GM23338 (cell line): ENCODE data around the gene ZNF91. TPM values are rescaled to one million over a fixed set of nuclear protein-coding genes. Genes with fewer than 3 reads are reported as not detected.

ENCODE experiments used
- ATAC-seq: fragments of 200-7000 bp; cut with Tn5 transposase; 3 replicates; pipeline ENCODE4 v1.9.1; 2020
- DNase-seq: peaks from one replicate; pipeline ENCODE4 v3.0.0-alpha.2; 2015; ENCODE audit warnings: low spot score
- H2AFZ ChIP-seq: fragments of 200-600 bp; sonication (generic); 2 replicates; pipeline ENCODE4 v1.8.0; 2016; ENCODE audit warnings: antibody characterized with exemption, mild to moderate bottlenecking, moderate library complexity
- H3F3A ChIP-seq: fragments of 200-600 bp; sonication (generic); replicated peaks from 2 replicates; pipeline ENCODE4 v1.8.0; 2017; ENCODE audit warnings: antibody characterized with exemption, mixed run types, low read depth
- H3K27ac ChIP-seq: fragments of 200-600 bp; sonication (generic); 2 replicates; pipeline ENCODE4 v1.6.1; 2016; ENCODE audit warnings: low read depth
- H3K27me3 ChIP-seq: fragments of 200-600 bp; sonication (generic); 2 replicates; pipeline ENCODE4 v1.8.0; 2016; ENCODE audit warnings: mild to moderate bottlenecking, mixed run types, moderate library complexity; ENCODE audit not compliant: insufficient read depth
- H3K36me3 ChIP-seq: fragments of 200-600 bp; sonication (generic); 2 replicates; pipeline ENCODE4 v1.8.0; 2016; ENCODE audit warnings: mild to moderate bottlenecking; ENCODE audit not compliant: insufficient read depth
- H3K4me1 ChIP-seq: fragments of 200-600 bp; sonication (generic); 2 replicates; pipeline ENCODE4 v1.8.0; 2016; ENCODE audit warnings: mild to moderate bottlenecking, moderate library complexity; ENCODE audit not compliant: insufficient read depth
- H3K4me2 ChIP-seq: fragments of 200-600 bp; sonication (generic); 2 replicates; pipeline ENCODE4 v1.7.1; 2017; ENCODE audit warnings: mixed run types
- H3K4me3 ChIP-seq: fragments of 200-600 bp; sonication (generic); 2 replicates; pipeline ENCODE4 v1.6.1; 2016; ENCODE audit warnings: mixed run types
- H3K79me2 ChIP-seq: fragments of 200-600 bp; sonication (generic); replicated peaks from 2 replicates; pipeline ENCODE4 v1.8.0; 2017; ENCODE audit warnings: mild to moderate bottlenecking; ENCODE audit not compliant: insufficient read depth
- H3K9me2 ChIP-seq: fragments of 200-600 bp; sonication (generic); 2 replicates; pipeline ENCODE4 v1.8.0; 2017; ENCODE audit not compliant: insufficient read depth
- H4K20me1 ChIP-seq: fragments of 200-600 bp; sonication (generic); replicated peaks from 2 replicates; pipeline ENCODE4 v1.8.0; 2017; ENCODE audit warnings: mild to moderate bottlenecking; ENCODE audit not compliant: insufficient read depth
- H3K27ac Mint-ChIP-seq: 2 replicates; pipeline ENCODE4 v1.8.0; 2020; ENCODE audit warnings: inconsistent platforms, mild to moderate bottlenecking, moderate library complexity, mixed read lengths
- H3K27me3 Mint-ChIP-seq: 3 replicates; pipeline ENCODE4 v1.8.0; 2022; ENCODE audit warnings: low read depth, mild to moderate bottlenecking, moderate library complexity, mixed read lengths, inconsistent platforms; ENCODE audit not compliant: insufficient read depth, poor library complexity
- H3K36me3 Mint-ChIP-seq: 3 replicates; pipeline ENCODE4 v1.8.0; 2021; ENCODE audit warnings: low read depth, mild to moderate bottlenecking, inconsistent platforms, moderate library complexity, mixed read lengths
- H3K4me1 Mint-ChIP-seq: 3 replicates; pipeline ENCODE4 v1.8.0; 2020; ENCODE audit warnings: mild to moderate bottlenecking, inconsistent platforms, mixed read lengths
- H3K4me3 Mint-ChIP-seq: 3 replicates; pipeline ENCODE4 v1.8.0; 2021; ENCODE audit warnings: moderate library complexity, mild to moderate bottlenecking, inconsistent platforms, mixed read lengths
- H3K9me3 Mint-ChIP-seq: 3 replicates; pipeline ENCODE4 v1.8.0; 2020; ENCODE audit warnings: moderate library complexity, mild to moderate bottlenecking, inconsistent platforms, mixed read lengths
- NANOG ChIP-seq: IDR thresholded peaks from 2 replicates; pipeline ENCODE4 v1.6.1; 2016; ENCODE audit warnings: antibody characterized with exemption, borderline replicate concordance
- ZNF114 ChIP-seq: fragments of 250-450 bp; sonication (Bioruptor Pico); IDR thresholded peaks from 2 replicates; pipeline ENCODE4 v1.5.0; 2020; ENCODE audit warnings: mild to moderate bottlenecking, moderate library complexity
- ZNF331 ChIP-seq: fragments of 250-450 bp; sonication (Bioruptor Pico); IDR thresholded peaks from 2 replicates; pipeline ENCODE4 v1.5.0; 2020; ENCODE audit warnings: low read depth, mild to moderate bottlenecking, moderate library complexity
- polyA plus RNA-seq: library from polyadenylated mRNA; unstranded; fragments of >200 nt; fragmentation: Nextera tagmentation; extraction: Ambion mirVana; gene quantifications from 2 replicates; pipeline ENCODE4 v1.2.1, GENCODE V29; 2016
- total RNA-seq: library from RNA; depleted of rRNA; stranded (reverse); fragments of >200 nt; shearing (Covaris generic); gene quantifications from 2 replicates; pipeline ENCODE4 v1.2.3, GENCODE V29; 2014
- TF ChIP-seq, protein P1 (sequence below): IDR thresholded peaks from one replicate; pipeline ENCODE4 v1.6.1; 2018; ENCODE audit warnings: antibody characterized with exemption; ENCODE audit not compliant: unreplicated experiment
- TF ChIP-seq, protein P2 (sequence below): fragments of 250-450 bp; sonication (Bioruptor Pico); IDR thresholded peaks from 2 replicates; pipeline ENCODE4 v1.5.0; 2020; ENCODE audit warnings: mild to moderate bottlenecking, moderate library complexity

Gene ZNF91
- total and polyA plus RNA-seq, 2 experiments from 2014 or later = 23.5 to 51.6 TPM

DNA sequence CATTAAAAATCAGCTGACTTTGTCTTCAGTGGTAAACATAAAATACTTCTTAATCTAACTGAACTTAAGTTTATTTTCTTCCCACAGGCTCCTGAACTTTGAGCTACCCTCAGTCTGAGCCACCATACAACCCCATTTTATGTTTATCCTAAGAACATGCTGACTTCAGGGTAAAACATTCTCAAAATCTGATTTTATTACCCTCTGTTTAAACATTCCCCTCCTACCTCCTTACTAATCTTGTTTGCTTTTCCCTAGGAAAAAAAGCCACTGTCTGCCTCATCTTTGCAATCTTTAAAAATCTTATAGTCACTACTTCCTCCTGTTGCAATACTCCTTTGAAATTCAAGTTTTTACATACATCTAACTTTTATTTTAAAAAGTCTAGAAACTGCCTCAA lies 4.0 kb downstream of the ZNF91 start (continued):
- TF ChIP-seq, protein P1, sequence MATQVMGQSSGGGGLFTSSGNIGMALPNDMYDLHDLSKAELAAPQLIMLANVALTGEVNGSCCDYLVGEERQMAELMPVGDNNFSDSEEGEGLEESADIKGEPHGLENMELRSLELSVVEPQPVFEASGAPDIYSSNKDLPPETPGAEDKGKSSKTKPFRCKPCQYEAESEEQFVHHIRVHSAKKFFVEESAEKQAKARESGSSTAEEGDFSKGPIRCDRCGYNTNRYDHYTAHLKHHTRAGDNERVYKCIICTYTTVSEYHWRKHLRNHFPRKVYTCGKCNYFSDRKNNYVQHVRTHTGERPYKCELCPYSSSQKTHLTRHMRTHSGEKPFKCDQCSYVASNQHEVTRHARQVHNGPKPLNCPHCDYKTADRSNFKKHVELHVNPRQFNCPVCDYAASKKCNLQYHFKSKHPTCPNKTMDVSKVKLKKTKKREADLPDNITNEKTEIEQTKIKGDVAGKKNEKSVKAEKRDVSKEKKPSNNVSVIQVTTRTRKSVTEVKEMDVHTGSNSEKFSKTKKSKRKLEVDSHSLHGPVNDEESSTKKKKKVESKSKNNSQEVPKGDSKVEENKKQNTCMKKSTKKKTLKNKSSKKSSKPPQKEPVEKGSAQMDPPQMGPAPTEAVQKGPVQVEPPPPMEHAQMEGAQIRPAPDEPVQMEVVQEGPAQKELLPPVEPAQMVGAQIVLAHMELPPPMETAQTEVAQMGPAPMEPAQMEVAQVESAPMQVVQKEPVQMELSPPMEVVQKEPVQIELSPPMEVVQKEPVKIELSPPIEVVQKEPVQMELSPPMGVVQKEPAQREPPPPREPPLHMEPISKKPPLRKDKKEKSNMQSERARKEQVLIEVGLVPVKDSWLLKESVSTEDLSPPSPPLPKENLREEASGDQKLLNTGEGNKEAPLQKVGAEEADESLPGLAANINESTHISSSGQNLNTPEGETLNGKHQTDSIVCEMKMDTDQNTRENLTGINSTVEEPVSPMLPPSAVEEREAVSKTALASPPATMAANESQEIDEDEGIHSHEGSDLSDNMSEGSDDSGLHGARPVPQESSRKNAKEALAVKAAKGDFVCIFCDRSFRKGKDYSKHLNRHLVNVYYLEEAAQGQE = no peak
- TF ChIP-seq, protein P2, sequence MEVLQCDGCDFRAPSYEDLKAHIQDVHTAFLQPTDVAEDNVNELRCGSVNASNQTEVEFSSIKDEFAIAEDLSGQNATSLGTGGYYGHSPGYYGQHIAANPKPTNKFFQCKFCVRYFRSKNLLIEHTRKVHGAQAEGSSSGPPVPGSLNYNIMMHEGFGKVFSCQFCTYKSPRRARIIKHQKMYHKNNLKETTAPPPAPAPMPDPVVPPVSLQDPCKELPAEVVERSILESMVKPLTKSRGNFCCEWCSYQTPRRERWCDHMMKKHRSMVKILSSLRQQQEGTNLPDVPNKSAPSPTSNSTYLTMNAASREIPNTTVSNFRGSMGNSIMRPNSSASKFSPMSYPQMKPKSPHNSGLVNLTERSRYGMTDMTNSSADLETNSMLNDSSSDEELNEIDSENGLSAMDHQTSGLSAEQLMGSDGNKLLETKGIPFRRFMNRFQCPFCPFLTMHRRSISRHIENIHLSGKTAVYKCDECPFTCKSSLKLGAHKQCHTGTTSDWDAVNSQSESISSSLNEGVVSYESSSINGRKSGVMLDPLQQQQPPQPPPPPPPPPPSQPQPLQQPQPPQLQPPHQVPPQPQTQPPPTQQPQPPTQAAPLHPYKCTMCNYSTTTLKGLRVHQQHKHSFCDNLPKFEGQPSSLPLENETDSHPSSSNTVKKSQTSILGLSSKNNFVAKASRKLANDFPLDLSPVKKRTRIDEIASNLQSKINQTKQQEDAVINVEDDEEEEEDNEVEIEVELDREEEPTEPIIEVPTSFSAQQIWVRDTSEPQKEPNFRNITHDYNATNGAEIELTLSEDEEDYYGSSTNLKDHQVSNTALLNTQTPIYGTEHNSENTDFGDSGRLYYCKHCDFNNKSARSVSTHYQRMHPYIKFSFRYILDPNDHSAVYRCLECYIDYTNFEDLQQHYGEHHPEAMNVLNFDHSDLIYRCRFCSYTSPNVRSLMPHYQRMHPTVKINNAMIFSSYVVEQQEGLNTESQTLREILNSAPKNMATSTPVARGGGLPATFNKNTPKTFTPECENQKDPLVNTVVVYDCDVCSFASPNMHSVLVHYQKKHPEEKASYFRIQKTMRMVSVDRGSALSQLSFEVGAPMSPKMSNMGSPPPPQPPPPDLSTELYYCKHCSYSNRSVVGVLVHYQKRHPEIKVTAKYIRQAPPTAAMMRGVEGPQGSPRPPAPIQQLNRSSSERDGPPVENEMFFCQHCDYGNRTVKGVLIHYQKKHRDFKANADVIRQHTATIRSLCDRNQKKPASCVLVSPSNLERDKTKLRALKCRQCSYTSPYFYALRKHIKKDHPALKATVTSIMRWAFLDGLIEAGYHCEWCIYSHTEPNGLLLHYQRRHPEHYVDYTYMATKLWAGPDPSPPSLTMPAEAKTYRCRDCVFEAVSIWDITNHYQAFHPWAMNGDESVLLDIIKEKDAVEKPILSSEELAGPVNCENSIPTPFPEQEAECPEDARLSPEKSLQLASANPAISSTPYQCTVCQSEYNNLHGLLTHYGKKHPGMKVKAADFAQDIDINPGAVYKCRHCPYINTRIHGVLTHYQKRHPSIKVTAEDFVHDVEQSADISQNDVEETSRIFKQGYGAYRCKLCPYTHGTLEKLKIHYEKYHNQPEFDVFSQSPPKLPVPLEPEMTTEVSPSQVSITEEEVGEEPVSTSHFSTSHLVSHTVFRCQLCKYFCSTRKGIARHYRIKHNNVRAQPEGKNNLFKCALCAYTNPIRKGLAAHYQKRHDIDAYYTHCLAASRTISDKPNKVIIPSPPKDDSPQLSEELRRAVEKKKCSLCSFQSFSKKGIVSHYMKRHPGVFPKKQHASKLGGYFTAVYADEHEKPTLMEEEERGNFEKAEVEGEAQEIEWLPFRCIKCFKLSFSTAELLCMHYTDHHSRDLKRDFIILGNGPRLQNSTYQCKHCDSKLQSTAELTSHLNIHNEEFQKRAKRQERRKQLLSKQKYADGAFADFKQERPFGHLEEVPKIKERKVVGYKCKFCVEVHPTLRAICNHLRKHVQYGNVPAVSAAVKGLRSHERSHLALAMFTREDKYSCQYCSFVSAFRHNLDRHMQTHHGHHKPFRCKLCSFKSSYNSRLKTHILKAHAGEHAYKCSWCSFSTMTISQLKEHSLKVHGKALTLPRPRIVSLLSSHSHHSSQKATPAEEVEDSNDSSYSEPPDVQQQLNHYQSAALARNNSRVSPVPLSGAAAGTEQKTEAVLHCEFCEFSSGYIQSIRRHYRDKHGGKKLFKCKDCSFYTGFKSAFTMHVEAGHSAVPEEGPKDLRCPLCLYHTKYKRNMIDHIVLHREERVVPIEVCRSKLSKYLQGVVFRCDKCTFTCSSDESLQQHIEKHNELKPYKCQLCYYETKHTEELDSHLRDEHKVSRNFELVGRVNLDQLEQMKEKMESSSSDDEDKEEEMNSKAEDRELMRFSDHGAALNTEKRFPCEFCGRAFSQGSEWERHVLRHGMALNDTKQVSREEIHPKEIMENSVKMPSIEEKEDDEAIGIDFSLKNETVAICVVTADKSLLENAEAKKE (CRISPR knock-in tag) = no peak
- TF ChIP-seq ZNF331 (CRISPR knock-in tag) (no peak), NANOG (no peak)

DNA sequence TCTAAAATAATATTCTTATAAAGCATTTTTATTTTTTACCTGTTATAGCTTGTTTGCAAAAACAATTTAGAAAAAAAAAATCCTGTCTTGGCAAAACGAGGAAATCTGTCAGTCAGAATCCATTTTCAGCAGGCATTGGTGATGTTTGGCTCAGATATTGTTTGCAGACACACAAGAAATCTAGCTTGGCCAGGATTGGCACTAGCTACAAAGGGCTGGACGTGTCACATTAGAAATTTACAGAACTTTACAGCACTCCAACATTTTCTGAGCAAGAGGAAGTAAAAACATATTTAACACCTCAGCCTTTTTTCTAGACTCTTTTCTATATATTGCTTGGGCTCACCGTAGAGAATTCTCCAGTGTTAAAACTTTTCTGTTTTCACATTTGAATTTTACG lies 9.9 kb downstream of the ZNF91 start:
- H4K20me1 ChIP-seq = peaks cover 42% of the 10 kb centered on the region
- H3K36me3 ChIP-seq = no peaks in the 10 kb centered on the region
- H3K27me3 Mint-ChIP-seq = no peaks in the 10 kb centered on the region
- H3K27me3 ChIP-seq = no peaks in the 10 kb centered on the region
- H3K27ac Mint-ChIP-seq = no peak overlapping the region
- H3K4me3 ChIP-seq = no peak overlapping the region
- H3K4me3 Mint-ChIP-seq = no peak overlapping the region
- ATAC-seq (no peak), DNase-seq (no peak)
- TF ChIP-seq, protein P2 (CRISPR knock-in tag) = no peak
- TF ChIP-seq ZNF114 (CRISPR knock-in tag) = no peak
- H3K27ac ChIP-seq = no peak overlapping the region
- no peak overlapping the region for H3K4me2 ChIP-seq
- no peak overlapping the region for H2AFZ ChIP-seq
- peaks cover 74% of the 10 kb centered on the region for H3K36me3 Mint-ChIP-seq
- peaks cover 100% of the 10 kb centered on the region for H3K79me2 ChIP-seq
- H3F3A ChIP-seq = no peaks in the 10 kb centered on the region
- H3K9me2 ChIP-seq = no peaks in the 10 kb centered on the region
- no peaks in the 10 kb centered on the region; the same call in 1 of the 2 replicates for H3K4me1 ChIP-seq
- H3K4me1 Mint-ChIP-seq = peaks cover 3% of the 10 kb centered on the region; the same call in 2 of the 3 replicates
- H3K9me3 Mint-ChIP-seq = 0 out of 3 replicates have a peak, but pooled peaks cover 6% of the 10 kb centered on the region
